GM13976 (cell line): ENCODE data around the gene PRTG.

Experiments
- DNase-seq: peaks from one replicate; pipeline ENCODE4 v3.0.0; 2012; ENCODE audit warnings: low spot score
- in situ Hi-C: fragments of 300-500 bp; cut with MboI; formaldehyde crosslinking; loops from one replicate; pipeline ENCODE4 v1.12.0; 2022; ENCODE audit warnings: low sequenced_read_pairs, mixed read lengths, inconsistent platforms; ENCODE audit not compliant: unreplicated experiment
- TF ChIP-seq, protein P1 (sequence below): IDR thresholded peaks from 2 replicates; pipeline ENCODE4 v1.5.1; 2012; ENCODE audit warnings: borderline replicate concordance, mild to moderate bottlenecking; ENCODE audit not compliant: insufficient read depth; ENCODE audit errors: extremely low read depth, missing control alignments, control extremely low read depth

Gene PRTG

DNA sequence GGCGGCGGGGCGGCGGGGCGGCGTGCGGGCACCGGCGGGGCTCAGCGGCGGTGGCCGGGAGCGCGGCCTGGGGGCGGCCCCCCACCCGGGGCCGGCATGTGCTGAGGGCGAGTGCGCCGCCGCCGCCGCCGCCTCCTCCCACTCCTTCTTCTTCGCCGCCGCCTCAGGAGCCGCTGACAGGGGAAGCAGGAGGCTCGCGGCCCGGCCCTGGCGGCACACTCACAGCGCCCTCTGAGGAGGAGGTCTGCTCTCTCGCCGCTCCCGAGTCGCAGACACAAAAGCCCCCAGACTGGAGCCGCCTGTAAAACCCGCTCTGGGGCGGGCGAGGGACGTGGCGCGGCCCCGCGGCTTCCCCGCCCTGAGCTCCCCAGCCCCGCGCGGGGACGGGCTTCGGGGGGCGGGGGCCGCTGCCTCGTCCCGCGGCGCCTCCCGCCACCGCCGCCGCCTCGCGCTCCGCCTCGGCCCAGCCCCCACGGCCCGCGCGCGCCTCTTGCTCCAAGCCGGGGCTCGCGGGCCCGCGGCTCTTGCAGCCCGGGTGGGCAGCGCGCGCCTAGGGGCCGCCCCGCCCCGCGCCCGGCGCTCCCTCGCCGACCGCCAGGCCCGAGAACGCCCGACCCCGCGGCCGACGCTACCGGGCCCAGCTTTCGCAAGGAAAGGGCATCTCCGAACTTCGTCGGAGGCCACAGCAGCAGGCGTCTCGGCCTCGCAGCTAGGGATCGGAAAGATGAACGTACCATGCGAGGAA, 154.7 kb downstream of the PRTG start, which contains the start of gene PYGO1:
PYGO1 (minus strand) TSS at position 276 of the 745 bp plus-strand sequence. CDS start 462 bp downstream, outside the sequence.
- peak; percentile 77 for DNase-seq
- in situ Hi-C loops: no loop called here
- TF ChIP-seq, protein P1, sequence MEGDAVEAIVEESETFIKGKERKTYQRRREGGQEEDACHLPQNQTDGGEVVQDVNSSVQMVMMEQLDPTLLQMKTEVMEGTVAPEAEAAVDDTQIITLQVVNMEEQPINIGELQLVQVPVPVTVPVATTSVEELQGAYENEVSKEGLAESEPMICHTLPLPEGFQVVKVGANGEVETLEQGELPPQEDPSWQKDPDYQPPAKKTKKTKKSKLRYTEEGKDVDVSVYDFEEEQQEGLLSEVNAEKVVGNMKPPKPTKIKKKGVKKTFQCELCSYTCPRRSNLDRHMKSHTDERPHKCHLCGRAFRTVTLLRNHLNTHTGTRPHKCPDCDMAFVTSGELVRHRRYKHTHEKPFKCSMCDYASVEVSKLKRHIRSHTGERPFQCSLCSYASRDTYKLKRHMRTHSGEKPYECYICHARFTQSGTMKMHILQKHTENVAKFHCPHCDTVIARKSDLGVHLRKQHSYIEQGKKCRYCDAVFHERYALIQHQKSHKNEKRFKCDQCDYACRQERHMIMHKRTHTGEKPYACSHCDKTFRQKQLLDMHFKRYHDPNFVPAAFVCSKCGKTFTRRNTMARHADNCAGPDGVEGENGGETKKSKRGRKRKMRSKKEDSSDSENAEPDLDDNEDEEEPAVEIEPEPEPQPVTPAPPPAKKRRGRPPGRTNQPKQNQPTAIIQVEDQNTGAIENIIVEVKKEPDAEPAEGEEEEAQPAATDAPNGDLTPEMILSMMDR: no peak

DNA sequence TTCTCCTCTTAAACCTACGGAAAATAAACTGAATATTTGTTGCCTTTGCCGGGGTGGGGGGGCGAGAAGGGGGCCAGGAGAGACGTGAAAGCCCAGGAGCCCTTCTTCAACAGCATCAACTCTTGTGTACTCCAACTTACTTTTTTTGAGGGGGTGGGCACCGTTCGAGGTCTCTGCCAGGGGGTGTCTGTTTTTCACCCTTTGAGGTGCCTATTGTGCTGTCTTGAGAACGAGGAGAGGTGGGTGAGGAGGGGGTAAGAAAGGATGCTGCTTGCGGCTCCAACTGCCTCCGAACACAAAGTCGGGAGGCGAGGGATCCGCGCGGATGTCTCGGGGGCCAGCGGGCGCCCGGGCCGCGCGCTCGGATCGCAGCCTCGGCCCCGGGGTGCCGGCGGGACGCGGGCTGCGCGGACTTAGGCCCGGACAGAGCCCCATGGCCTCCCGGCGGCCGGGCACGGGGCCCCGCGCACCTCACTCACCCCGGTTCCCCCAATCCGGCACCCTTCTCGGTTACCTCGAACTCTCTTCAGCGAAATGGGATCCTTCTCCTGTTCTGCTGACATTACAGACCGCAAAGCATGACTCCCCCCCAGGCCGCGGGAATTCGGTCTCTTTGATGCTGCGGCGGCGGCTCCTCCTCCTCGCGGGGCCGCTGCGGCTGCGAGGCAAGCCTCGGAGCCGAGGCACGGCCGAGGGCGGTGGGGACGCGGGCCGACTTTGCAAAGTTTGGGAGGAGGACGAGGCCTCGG, 155.5 kb downstream of the PRTG start:
- in situ Hi-C loops: no loop called here
- DNase-seq: peak; percentile 60
- TF ChIP-seq, protein P1: no peak

DNA sequence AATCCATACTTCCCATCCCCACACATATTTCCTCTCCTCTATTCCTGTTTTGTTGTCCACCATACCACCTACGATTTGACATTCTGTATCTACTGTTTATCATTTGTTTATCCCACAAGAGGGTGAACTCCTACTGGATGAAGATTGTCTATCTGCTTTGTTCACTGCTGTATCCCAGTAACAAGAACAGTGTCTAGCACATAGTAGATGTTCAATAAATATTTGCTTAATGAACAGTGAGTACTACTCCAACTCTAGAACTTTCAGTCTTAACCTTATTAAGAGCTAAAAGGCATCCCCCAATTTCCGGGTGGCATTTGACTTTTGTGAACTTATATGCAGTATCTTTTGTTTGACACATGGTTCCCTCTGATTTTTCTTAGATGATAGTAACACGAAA, 156.1 kb downstream of the PRTG start:
- TF ChIP-seq, protein P1: no peak
- no peak for DNase-seq
- in situ Hi-C loops: no loop called here

DNA sequence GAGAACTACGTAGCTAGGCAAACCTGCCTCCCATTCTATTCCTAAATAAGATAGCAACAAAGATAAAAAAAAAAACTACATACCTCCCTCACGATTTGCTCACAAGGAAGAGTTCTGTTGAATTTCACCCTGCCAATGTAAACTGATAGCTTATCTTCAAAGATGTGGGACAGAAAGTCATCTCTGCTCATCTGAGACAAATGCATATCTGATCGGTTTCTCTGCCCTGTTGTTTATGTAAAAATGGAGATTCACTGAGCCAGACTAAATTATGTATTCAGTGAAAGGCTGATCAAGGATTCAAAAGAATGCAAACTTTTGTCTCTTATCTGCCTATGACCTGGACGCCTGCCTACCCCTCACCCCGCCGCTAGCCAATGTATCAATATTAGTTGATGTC, 166.0 kb downstream of the PRTG start:
- TF ChIP-seq, protein P1: no peak
- in situ Hi-C loops: no loop called here
- no peak for DNase-seq

DNA sequence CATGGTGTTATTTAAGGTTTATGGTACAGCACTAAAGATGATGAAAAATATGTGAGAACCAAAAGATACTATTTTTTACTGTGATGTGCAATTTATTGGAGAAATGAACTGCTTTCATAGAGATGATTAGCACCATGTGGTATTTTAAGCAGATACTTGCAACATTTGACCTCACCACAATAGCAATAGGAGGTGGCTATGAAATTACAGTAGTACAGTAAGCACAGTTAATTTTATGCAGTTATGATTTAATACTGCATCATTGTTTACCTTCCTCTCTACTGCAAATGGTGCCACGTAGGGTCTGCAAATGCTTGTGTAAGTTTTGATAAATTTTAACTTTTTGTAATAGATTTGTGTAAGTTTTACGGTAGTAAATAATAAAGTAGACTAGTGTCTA, 168.9 kb downstream of the PRTG start:
- DNase-seq: no peak
- in situ Hi-C loops: no loop called here
- TF ChIP-seq, protein P1: no peak

DNA sequence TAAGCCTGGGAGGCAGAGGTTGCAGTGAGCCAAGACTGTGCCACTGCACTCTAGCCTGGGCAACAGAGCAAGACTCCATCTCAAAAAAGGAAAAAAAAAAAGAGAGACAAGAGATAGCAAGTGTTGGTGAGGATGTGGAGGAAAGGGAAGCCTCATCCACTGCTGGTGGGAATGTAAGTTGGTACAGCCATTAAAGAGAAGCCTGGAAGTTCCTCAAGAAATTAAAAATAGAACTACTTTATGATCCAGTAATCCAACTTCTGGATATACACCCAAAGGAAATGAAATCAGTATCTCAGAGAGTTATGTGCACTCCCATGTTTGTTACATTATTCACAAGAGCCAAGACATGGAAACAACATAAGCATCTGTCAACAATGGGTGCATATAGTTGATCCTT, 169.7 kb downstream of the PRTG start:
- in situ Hi-C loops: no loop called here
- DNase-seq: no peak
- TF ChIP-seq, protein P1: no peak
